AG04450 (cell line): ENCODE measurements around the gene SNX22. TPM values are rescaled to one million over a fixed set of nuclear protein-coding genes. Genes with fewer than 3 reads are reported as not detected.

Experiments
- CTCF ChIA-PET: fragments of 300-600, 350-600 bp; formaldehyde crosslinking; extraction: SDS; loops from one replicate; lab custom pipeline; 2022; ENCODE audit warnings: antibody characterized with exemption, inconsistent platforms; lab: Charles Lee
- POLR2A ChIA-PET: fragments of 350-600 bp; formaldehyde crosslinking; extraction: SDS; loops from one replicate; lab custom pipeline; 2021; ENCODE audit warnings: antibody characterized with exemption, inconsistent platforms; lab: Yijun Ruan, JAX
- DNase-seq: peaks from one replicate; pipeline ENCODE4 v3.0.0-alpha.2; 2011; ENCODE audit warnings: low read depth, low spot score
- H3K27ac ChIP-seq: one replicate; pipeline ENCODE4 v1.5.1; 2012; ENCODE audit warnings: low read depth, low read length, control low read depth
- H3K27me3 ChIP-seq: one replicate; pipeline ENCODE4 v1.6.0; 2012; ENCODE audit warnings: low read length; ENCODE audit not compliant: control insufficient read depth, insufficient read depth
- H3K4me3 ChIP-seq: 2 replicates; pipeline ENCODE4 v1.5.1; 2011; ENCODE audit warnings: mild to moderate bottlenecking, low read depth, low read length, control low read depth
- H3K9me3 ChIP-seq: 2 replicates; pipeline ENCODE4 v1.5.1; 2012; ENCODE audit warnings: low read length; ENCODE audit not compliant: control insufficient read depth, insufficient read depth
- CTCF ChIP-seq: IDR thresholded peaks from 2 replicates; pipeline ENCODE4 v1.5.1; 2011; ENCODE audit warnings: low read depth, low read length, control low read depth, inconsistent platforms
- polyA plus RNA-seq: library from polyadenylated mRNA; depleted of rRNA; stranded (reverse); fragments of >200 nt; gene quantifications from 2 replicates; pipeline ENCODE4 v1.2.3, GENCODE V29; 2011

SNX22 gene
- polyA plus RNA-seq, 1 experiment: 0.06 TPM

DNA sequence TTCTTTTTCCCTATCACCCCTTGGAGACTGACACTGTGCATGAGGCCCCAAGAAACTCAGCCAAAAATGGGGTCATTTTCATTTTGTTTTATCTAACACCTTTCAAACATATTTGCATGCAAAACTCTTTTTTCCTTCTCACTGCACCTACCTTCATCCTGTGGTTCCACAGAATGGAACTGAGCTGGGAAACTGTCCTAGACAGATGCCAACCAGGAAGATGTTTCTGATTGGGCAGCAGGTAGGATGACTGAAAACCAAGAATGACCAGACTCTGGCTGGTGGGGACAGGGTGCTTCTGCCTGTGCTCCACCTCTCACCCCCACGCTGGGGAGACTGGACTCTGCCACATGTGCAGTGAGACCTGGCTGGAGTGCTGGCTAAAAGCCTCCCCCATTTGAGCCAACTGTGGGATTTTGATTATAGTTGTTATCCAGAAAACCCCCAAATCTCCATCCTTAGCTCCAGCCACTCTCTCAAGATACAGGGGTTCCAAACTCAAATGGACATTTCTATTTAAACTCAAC lies 6.1 kb downstream of the SNX22 start:
- TF ChIP-seq CTCF: no peak
- POLR2A ChIA-PET: no interaction called here
- Histone ChIP-seq H3K4me3 (no peak overlapping the region), H3K9me3 (no peaks in the 10 kb centered on the region), H3K27ac (no peak overlapping the region), H3K27me3 (peaks cover 3% of the 10 kb centered on the region)
- DNase-seq: no peak
- CTCF ChIA-PET: no interaction called here

- Histone ChIP-seq H3K27ac (no peak overlapping the region), H3K4me3 (no peak overlapping the region; the same call in 1 of the 2 replicates), H3K9me3 (no peaks in the 10 kb centered on the region), H3K27me3 (no peaks in the 10 kb centered on the region)
- no peak for DNase-seq
- ChIA-PET POLR2A (interaction anchor here (1.0 kb wide), 1 partner anchor 9 kb away, joined by 4 read pairs; no protein-coding TSS in a partner anchor), CTCF (no interaction called here)
- no peak for TF ChIP-seq CTCF
Measured at GRCh38 chr15:64158363-64159134, 7.0 kb downstream of the SNX22 start.

- Histone ChIP-seq H3K4me3 (peak overlapping the region; percentile 96), H3K27ac (peak overlapping the region; percentile 81), H3K27me3 (no peaks in the 10 kb centered on the region), H3K9me3 (no peaks in the 10 kb centered on the region)
- no peak for TF ChIP-seq CTCF
- no peak for DNase-seq
- ChIA-PET POLR2A (interaction anchor here (0.5 to 2.0 kb wide), 3 partner anchors 8 to 226 kb away, joined by 3 to 19 read pairs (median 8); partner anchors contain the start of gene TRIP4), CTCF (interaction anchor here (0.8 to 1.5 kb wide), 2 partner anchors 8 to 9 kb away, joined by 3 to 9 read pairs; no protein-coding TSS in a partner anchor)
Measured at GRCh38 chr15:64161688-64162477, 10.4 kb downstream of the SNX22 start.

- H3K4me3 ChIP-seq: peak overlapping the region; percentile 96
- no peaks in the 10 kb centered on the region for H3K9me3 ChIP-seq
- ChIA-PET POLR2A (interaction anchor here (0.5 to 2.0 kb wide), 7 partner anchors 9 to 499 kb away, joined by 3 to 19 read pairs (median 3); partner anchors contain the start of gene TRIP4), CTCF (interaction anchor here (1.5 kb wide), 1 partner anchor 9 kb away, joined by 9 read pairs; no protein-coding TSS in a partner anchor)
- no peak for TF ChIP-seq CTCF
- DNase-seq: no peak
- H3K27ac ChIP-seq: peak overlapping the region; percentile 81
- no peaks in the 10 kb centered on the region for H3K27me3 ChIP-seq
Measured at GRCh38 chr15:64162478-64162868, 10.9 kb downstream of the SNX22 start.
